OCI-LY1 (cell line): Measurements from ENCODE around the gene UGT1A9.

Experiments
- H2AFZ ChIP-seq: fragments of 200-600 bp; sonication (generic), shearing (Covaris generic); 2 replicates; pipeline ENCODE4 v1.6.0; 2014; ENCODE audit warnings: antibody characterized with exemption, mild to moderate bottlenecking, low read length
- H3F3A ChIP-seq: fragments of 200-600 bp; sonication (generic), shearing (Covaris generic); 2 replicates; pipeline ENCODE4 v1.6.0; 2014; ENCODE audit warnings: mild to moderate bottlenecking, antibody characterized with exemption, low read length, moderate library complexity; ENCODE audit not compliant: insufficient read depth
- H3K27ac ChIP-seq: fragments of 200-600 bp; sonication (generic); 2 replicates; pipeline ENCODE4 v1.5.1; 2014; ENCODE audit warnings: low read length, mixed run types, mild to moderate bottlenecking, low read depth; ENCODE audit not compliant: poor library complexity, severe bottlenecking
- H3K27me3 ChIP-seq: fragments of 200-600 bp; sonication (generic); 2 replicates; pipeline ENCODE4 v1.6.0; 2014; ENCODE audit warnings: antibody characterized with exemption, mild to moderate bottlenecking, low read length, moderate library complexity; ENCODE audit not compliant: insufficient read depth
- H3K36me3 ChIP-seq: fragments of 200-600 bp; sonication (generic); 2 replicates; pipeline ENCODE4 v1.6.1; 2014; ENCODE audit warnings: mild to moderate bottlenecking, antibody characterized with exemption, low read length, moderate library complexity, mixed read lengths; ENCODE audit not compliant: insufficient read depth
- H3K4me1 ChIP-seq: fragments of 200-600 bp; sonication (generic); 2 replicates; pipeline ENCODE4 v1.5.1; 2014; ENCODE audit warnings: mild to moderate bottlenecking, low read length, moderate library complexity; ENCODE audit not compliant: insufficient read depth, severe bottlenecking
- H3K4me2 ChIP-seq: fragments of 200-600 bp; sonication (generic), shearing (Covaris generic); 2 replicates; pipeline ENCODE4 v1.6.1; 2014; ENCODE audit warnings: low read length
- H3K4me3 ChIP-seq: fragments of 200-600 bp; sonication (generic); 2 replicates; pipeline ENCODE4 v1.5.1; 2014; ENCODE audit warnings: low read length, low read depth, mild to moderate bottlenecking, mixed read lengths; ENCODE audit not compliant: poor library complexity, severe bottlenecking
- H3K79me2 ChIP-seq: fragments of 200-600 bp; shearing (Covaris generic); 2 replicates; pipeline ENCODE4 v1.6.1; 2016; ENCODE audit warnings: mixed run types, low read length, mixed read lengths; ENCODE audit not compliant: insufficient read depth
- H3K9ac ChIP-seq: fragments of 200-600 bp; sonication (generic), shearing (Covaris generic); 2 replicates; pipeline ENCODE4 v1.6.1; 2014; ENCODE audit warnings: mild to moderate bottlenecking, low read length, mixed read lengths
- H3K9me2 ChIP-seq: fragments of 200-600 bp; sonication (generic), shearing (Covaris generic); 2 replicates; pipeline ENCODE4 v1.6.1; 2014; ENCODE audit warnings: low read depth, mild to moderate bottlenecking, low read length, mixed read lengths
- H3K9me3 ChIP-seq: fragments of 200-600 bp; shearing (Covaris generic); 2 replicates; pipeline ENCODE4 v1.6.1; 2014; ENCODE audit warnings: low read length, mixed read lengths
- H4K20me1 ChIP-seq: fragments of 200-600 bp; sonication (generic), shearing (Covaris generic); 2 replicates; pipeline ENCODE4 v1.6.0; 2016; ENCODE audit warnings: mild to moderate bottlenecking, low read length; ENCODE audit not compliant: insufficient read depth
- EZH2 ChIP-seq: fragments of 200-600 bp; sonication (generic), shearing (Covaris generic); IDR thresholded peaks from 2 replicates; pipeline ENCODE4 v1.8.0; 2017; ENCODE audit warnings: borderline replicate concordance, mixed run types, mild to moderate bottlenecking, antibody characterized with exemption, low read length, moderate library complexity, mixed read lengths
- TF ChIP-seq, protein P1 (sequence below): fragments of 200-600 bp; sonication (generic), shearing (Covaris generic); IDR thresholded peaks from 2 replicates; pipeline ENCODE4 v1.5.1; 2017; ENCODE audit warnings: mild to moderate bottlenecking, antibody characterized with exemption, low read length, moderate library complexity, mixed read lengths

UGT1A9 gene

GRCh38 chr2:233778030-233778429 lies 106.3 kb downstream of the UGT1A9 start, which contains the start of gene MROH2A:
Gene MROH2A, plus strand, starts transcription at chr2:233778330. Its CDS starts 1,029 bp downstream, at chr2:233779359.
- Histone ChIP-seq H3K9ac (no peak within 1 kb of the TSS), H3K9me2 (no peaks in the 10 kb centered on the region), H3K4me3 (no peak within 1 kb of the TSS), H3K9me3 (no peaks in the 10 kb centered on the region), H3K27ac (no peak within 1 kb of the TSS), H3K4me2 (no peak within 1 kb of the TSS), H3K79me2 (no peaks in the 10 kb centered on the region), H3K27me3 (peaks cover 4% of the 10 kb centered on the region; the same call in 1 of the 2 replicates), H4K20me1 (no peaks in the 10 kb centered on the region), H2AFZ (no peak within 1 kb of the TSS), H3K36me3 (no peaks in the 10 kb centered on the region), H3F3A (no peaks in the 10 kb centered on the region), H3K4me1 (no peaks in the 10 kb centered on the region)
- no peak for TF ChIP-seq EZH2
- TF ChIP-seq, protein P1, sequence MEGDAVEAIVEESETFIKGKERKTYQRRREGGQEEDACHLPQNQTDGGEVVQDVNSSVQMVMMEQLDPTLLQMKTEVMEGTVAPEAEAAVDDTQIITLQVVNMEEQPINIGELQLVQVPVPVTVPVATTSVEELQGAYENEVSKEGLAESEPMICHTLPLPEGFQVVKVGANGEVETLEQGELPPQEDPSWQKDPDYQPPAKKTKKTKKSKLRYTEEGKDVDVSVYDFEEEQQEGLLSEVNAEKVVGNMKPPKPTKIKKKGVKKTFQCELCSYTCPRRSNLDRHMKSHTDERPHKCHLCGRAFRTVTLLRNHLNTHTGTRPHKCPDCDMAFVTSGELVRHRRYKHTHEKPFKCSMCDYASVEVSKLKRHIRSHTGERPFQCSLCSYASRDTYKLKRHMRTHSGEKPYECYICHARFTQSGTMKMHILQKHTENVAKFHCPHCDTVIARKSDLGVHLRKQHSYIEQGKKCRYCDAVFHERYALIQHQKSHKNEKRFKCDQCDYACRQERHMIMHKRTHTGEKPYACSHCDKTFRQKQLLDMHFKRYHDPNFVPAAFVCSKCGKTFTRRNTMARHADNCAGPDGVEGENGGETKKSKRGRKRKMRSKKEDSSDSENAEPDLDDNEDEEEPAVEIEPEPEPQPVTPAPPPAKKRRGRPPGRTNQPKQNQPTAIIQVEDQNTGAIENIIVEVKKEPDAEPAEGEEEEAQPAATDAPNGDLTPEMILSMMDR, result no peak

- TF ChIP-seq, protein P1, result no peak
- no peak for TF ChIP-seq EZH2
- Histone ChIP-seq H3K9me2 (no peaks in the 10 kb centered on the region), H3K9ac (no peak overlapping the region), H3K4me1 (no peaks in the 10 kb centered on the region), H3K4me3 (no peak overlapping the region), H2AFZ (no peak overlapping the region), H3K36me3 (no peaks in the 10 kb centered on the region), H3K27me3 (peaks cover 4% of the 10 kb centered on the region; the same call in 1 of the 2 replicates), H3K27ac (no peak overlapping the region), H4K20me1 (no peaks in the 10 kb centered on the region), H3K79me2 (no peaks in the 10 kb centered on the region), H3F3A (no peaks in the 10 kb centered on the region), H3K4me2 (no peak overlapping the region), H3K9me3 (no peaks in the 10 kb centered on the region)
Observed at GRCh38 chr2:233779722-233780121, 108.0 kb downstream of the UGT1A9 start.

- Histone ChIP-seq H3K36me3 (no peaks in the 10 kb centered on the region), H3F3A (no peaks in the 10 kb centered on the region), H3K9ac (no peak overlapping the region), H3K4me3 (no peak overlapping the region), H3K9me3 (no peaks in the 10 kb centered on the region), H3K4me1 (no peaks in the 10 kb centered on the region), H3K79me2 (no peaks in the 10 kb centered on the region), H2AFZ (no peak overlapping the region), H4K20me1 (no peaks in the 10 kb centered on the region), H3K4me2 (no peak overlapping the region), H3K27me3 (peaks cover 4% of the 10 kb centered on the region; the same call in 1 of the 2 replicates), H3K9me2 (no peaks in the 10 kb centered on the region), H3K27ac (no peak overlapping the region)
- TF ChIP-seq, protein P1, result no peak
- no peak for TF ChIP-seq EZH2
Observed at GRCh38 chr2:233780771-233781170, 109.1 kb downstream of the UGT1A9 start.
